ENCODE measurements around the gene TRABD2B.

TRABD2B gene

DNA sequence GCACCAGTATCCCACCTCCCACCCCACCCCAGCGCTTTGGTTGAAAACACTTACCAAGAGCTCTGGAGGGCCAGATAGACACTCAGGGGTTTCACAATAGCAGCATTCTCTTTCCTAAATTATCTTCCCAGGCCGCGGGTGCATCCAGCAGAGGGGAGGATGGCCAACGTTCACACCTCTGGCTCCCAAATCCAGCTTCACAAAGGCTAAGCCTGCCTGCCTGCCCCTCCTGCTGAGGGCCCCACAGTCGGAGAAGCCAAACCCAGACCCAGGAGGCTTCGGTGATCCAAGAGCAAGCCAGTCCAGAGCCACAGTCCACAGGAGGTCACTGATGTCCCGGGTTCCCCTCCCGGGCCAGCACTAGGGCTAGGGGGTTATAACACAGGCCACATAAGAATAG, 231.9 kb downstream of the TRABD2B start:
- Histone ChIP-seq H3K4me3 (ENCODE audit: low read length in 2 of 2) (no peak overlapping the region), H3K9ac (ENCODE audit: low read depth, low read length, poor library complexity) (no peak overlapping the region), H4K8ac (ENCODE audit: low read depth, low read length) (no peak overlapping the region), H4K91ac (ENCODE audit: low read depth, low read length, poor library complexity) (no peak overlapping the region), H3K36me3 (replicated peaks in 1 of 2; ENCODE audit: control insufficient read depth in 2 of 2, insufficient read depth in 2 of 2, low read length in 2 of 2) (no peaks in the 10 kb centered on the region), H2BK120ac (ENCODE audit: low read depth, low read length) (no peak overlapping the region), H2AFZ (ENCODE audit: low read length) (no peak overlapping the region), H3K27ac (replicated peaks; ENCODE audit: low read length) (no peak overlapping the region), H3K4ac (ENCODE audit: low read length) (no peak overlapping the region), H2AK5ac (ENCODE audit: low read depth, low read length) (no peak overlapping the region), H3K4me2 (ENCODE audit: insufficient read depth, low read length, poor library complexity, severe bottlenecking) (no peak overlapping the region), H3K23ac (ENCODE audit: low read depth, low read length, poor library complexity) (no peak overlapping the region), H3K4me1 (ENCODE audit: control insufficient read depth in 2 of 2, insufficient read depth in 1 of 2, low read depth in 1 of 2, low read length in 2 of 2) (peaks cover 0 to 1% of the 10 kb centered on the region in 2 donors), H2BK12ac (ENCODE audit: low read length) (no peak overlapping the region), H3K27me3 (ENCODE audit: control insufficient read depth in 3 of 3, insufficient read depth in 3 of 3, low read depth in 1 of 3, low read length in 3 of 3) (no peaks in the 10 kb centered on the region), H2BK5ac (ENCODE audit: low read length) (no peak overlapping the region), H3K18ac (ENCODE audit: low read length) (no peak overlapping the region), H3K79me1 (ENCODE audit: low read depth, low read length) (no peaks in the 10 kb centered on the region), H3K14ac (ENCODE audit: low read length) (no peak overlapping the region), H2BK15ac (ENCODE audit: low read length) (no peak overlapping the region), H3K9me3 (replicated peaks in 1 of 2; ENCODE audit: control insufficient read depth in 2 of 2, insufficient read depth in 1 of 2, low read depth in 1 of 2, low read length in 2 of 2) (no peaks in the 10 kb centered on the region)
- no peak for DNase-seq (ENCODE audit: low spot score)
- WGBS, 2 donors (ENCODE audit: extremely low coverage in 2 of 2, insufficient read length in 2 of 2, insufficient replicate concordance in 1 of 2), result no CpG with 5 or more reads among the region's 8 CpGs

DNA sequence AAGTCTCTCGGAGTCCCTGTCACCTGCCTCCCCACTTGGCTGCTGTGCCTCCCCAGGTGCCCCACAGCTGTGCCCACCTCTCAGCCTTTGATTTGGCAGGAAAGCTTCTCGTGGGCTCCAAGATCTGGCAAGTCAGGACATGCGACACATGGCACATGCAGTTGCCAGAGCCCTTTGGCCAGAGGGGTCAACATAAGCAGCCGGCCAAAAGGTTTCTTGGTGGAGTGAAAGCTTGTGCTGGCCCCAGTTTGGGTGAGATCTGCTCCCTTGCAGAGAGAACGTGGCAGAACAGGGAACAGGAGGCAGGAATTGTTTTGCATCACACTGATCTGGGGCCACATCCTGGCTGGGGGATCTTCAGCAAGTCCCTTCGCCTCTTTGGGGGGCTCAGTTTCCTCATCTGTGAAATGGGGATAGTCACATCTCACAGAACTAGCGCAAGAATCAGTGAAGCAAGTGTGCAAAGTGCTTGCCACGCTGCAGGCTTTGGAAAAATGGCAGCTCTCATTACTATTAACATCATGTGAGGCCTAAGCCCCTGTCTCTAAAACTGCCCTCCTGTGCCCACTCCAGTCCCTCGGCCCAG, 232.6 kb downstream of the TRABD2B start:
- no peak overlapping the region for H3K4me2 ChIP-seq (ENCODE audit: insufficient read depth, low read length, poor library complexity, severe bottlenecking)
- H3K79me1 ChIP-seq (ENCODE audit: low read depth, low read length), result no peaks in the 10 kb centered on the region
- no peak overlapping the region for H2BK15ac ChIP-seq (ENCODE audit: low read length)
- no peak overlapping the region for H2AFZ ChIP-seq (ENCODE audit: low read length)
- no peaks in the 10 kb centered on the region for H3K27me3 ChIP-seq (ENCODE audit: control insufficient read depth in 3 of 3, insufficient read depth in 3 of 3, low read depth in 1 of 3, low read length in 3 of 3)
- H2BK120ac ChIP-seq (ENCODE audit: low read depth, low read length), result no peak overlapping the region
- no peak overlapping the region for H3K14ac ChIP-seq (ENCODE audit: low read length)
- no peak overlapping the region for H3K4ac ChIP-seq (ENCODE audit: low read length)
- H4K8ac ChIP-seq (ENCODE audit: low read depth, low read length), result no peak overlapping the region
- no peak overlapping the region for H3K4me3 ChIP-seq (ENCODE audit: low read length in 2 of 2)
- H2BK5ac ChIP-seq (ENCODE audit: low read length), result no peak overlapping the region
- no CpG with 5 or more reads among the region's 9 CpGs for WGBS, 2 donors (ENCODE audit: extremely low coverage in 2 of 2, insufficient read length in 2 of 2, insufficient replicate concordance in 1 of 2)
- H3K9me3 ChIP-seq (replicated peaks in 1 of 2; ENCODE audit: control insufficient read depth in 2 of 2, insufficient read depth in 1 of 2, low read depth in 1 of 2, low read length in 2 of 2), result no peaks in the 10 kb centered on the region
- H3K36me3 ChIP-seq (replicated peaks in 1 of 2; ENCODE audit: control insufficient read depth in 2 of 2, insufficient read depth in 2 of 2, low read length in 2 of 2), result no peaks in the 10 kb centered on the region
- no peak overlapping the region for H2BK12ac ChIP-seq (ENCODE audit: low read length)
- no peak overlapping the region for H4K91ac ChIP-seq (ENCODE audit: low read depth, low read length, poor library complexity)
- no peak overlapping the region for H3K23ac ChIP-seq (ENCODE audit: low read depth, low read length, poor library complexity)
- no peak overlapping the region for H3K18ac ChIP-seq (ENCODE audit: low read length)
- H3K27ac ChIP-seq (replicated peaks; ENCODE audit: low read length), result no peak overlapping the region
- no peak overlapping the region for H2AK5ac ChIP-seq (ENCODE audit: low read depth, low read length)
- peaks cover 0 to 1% of the 10 kb centered on the region in 2 donors for H3K4me1 ChIP-seq (ENCODE audit: control insufficient read depth in 2 of 2, insufficient read depth in 1 of 2, low read depth in 1 of 2, low read length in 2 of 2)
- DNase-seq (ENCODE audit: low spot score), result no peak
- no peak overlapping the region for H3K9ac ChIP-seq (ENCODE audit: low read depth, low read length, poor library complexity)

DNA sequence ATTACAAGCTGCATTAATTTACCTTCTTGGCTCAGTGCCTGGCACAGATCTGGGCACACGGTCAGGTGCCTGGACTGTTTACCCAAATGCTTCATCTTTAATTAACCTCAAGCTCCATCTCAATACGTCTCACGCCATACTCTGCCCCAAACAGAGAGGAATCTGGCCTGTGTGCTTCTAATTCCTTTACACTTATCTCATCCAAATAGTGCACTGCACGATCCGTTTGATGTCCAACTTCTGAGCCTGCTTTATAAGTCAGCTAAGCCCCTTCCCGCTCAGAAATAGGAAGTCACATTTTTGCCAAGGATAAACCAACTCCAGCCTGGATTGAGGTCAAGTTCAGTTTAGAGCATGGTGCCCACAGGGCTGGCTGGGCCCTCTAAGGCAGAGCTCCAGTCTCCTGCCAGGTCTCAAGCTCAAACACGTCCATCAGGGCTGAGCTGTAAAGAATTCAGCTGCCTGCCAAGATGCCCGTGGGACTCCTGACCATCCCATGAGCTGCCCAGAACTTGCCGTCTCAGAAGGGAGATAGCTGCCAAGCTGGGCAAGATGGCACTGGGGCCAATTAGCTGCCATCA, 233.5 kb downstream of the TRABD2B start:
- Histone ChIP-seq H2BK5ac (ENCODE audit: low read length) (no peak overlapping the region), H3K9ac (ENCODE audit: low read depth, low read length, poor library complexity) (no peak overlapping the region), H3K36me3 (replicated peaks in 1 of 2; ENCODE audit: control insufficient read depth in 2 of 2, insufficient read depth in 2 of 2, low read length in 2 of 2) (no peaks in the 10 kb centered on the region), H2BK120ac (ENCODE audit: low read depth, low read length) (no peak overlapping the region), H3K79me1 (ENCODE audit: low read depth, low read length) (no peaks in the 10 kb centered on the region), H3K23ac (ENCODE audit: low read depth, low read length, poor library complexity) (no peak overlapping the region), H3K4ac (ENCODE audit: low read length) (no peak overlapping the region), H3K14ac (ENCODE audit: low read length) (no peak overlapping the region), H2BK12ac (ENCODE audit: low read length) (no peak overlapping the region), H2AFZ (ENCODE audit: low read length) (no peak overlapping the region), H3K27ac (replicated peaks; ENCODE audit: low read length) (no peak overlapping the region), H3K9me3 (replicated peaks in 1 of 2; ENCODE audit: control insufficient read depth in 2 of 2, insufficient read depth in 1 of 2, low read depth in 1 of 2, low read length in 2 of 2) (no peaks in the 10 kb centered on the region), H4K91ac (ENCODE audit: low read depth, low read length, poor library complexity) (no peak overlapping the region), H3K27me3 (ENCODE audit: control insufficient read depth in 3 of 3, insufficient read depth in 3 of 3, low read depth in 1 of 3, low read length in 3 of 3) (no peaks in the 10 kb centered on the region), H2BK15ac (ENCODE audit: low read length) (no peak overlapping the region), H3K18ac (ENCODE audit: low read length) (no peak overlapping the region), H2AK5ac (ENCODE audit: low read depth, low read length) (no peak overlapping the region), H3K4me1 (ENCODE audit: control insufficient read depth in 2 of 2, insufficient read depth in 1 of 2, low read depth in 1 of 2, low read length in 2 of 2) (peaks cover 0 to 1% of the 10 kb centered on the region in 2 donors), H4K8ac (ENCODE audit: low read depth, low read length) (no peak overlapping the region), H3K4me3 (ENCODE audit: low read length in 2 of 2) (no peak overlapping the region), H3K4me2 (ENCODE audit: insufficient read depth, low read length, poor library complexity, severe bottlenecking) (no peak overlapping the region)
- DNase-seq (ENCODE audit: low spot score), result no peak
- no CpG with 5 or more reads among the region's 9 CpGs for WGBS, 2 donors (ENCODE audit: extremely low coverage in 2 of 2, insufficient read length in 2 of 2, insufficient replicate concordance in 1 of 2)

DNA sequence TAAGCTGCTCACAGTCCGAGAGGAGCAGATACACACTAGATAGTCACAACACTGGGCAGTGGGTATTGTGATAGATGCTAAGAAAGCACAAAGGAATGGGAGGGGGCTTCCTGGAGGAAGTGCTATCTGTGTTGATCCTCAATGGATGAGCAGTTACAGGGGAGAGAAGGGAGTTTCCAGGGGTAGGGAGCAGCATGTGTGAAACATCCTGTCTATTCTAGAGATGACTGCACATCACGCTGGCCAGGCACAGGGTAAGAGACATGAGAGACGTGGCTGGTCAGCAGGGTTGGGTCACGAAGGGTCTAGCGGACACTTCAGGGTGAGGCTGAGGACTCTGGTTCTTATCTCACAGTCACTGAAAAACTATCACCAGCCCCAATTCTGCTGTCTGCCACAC, 235.2 kb downstream of the TRABD2B start:
- Histone ChIP-seq H2AFZ (ENCODE audit: low read length) (no peak overlapping the region), H3K4me3 (ENCODE audit: low read length in 2 of 2) (no peak overlapping the region), H3K27me3 (ENCODE audit: control insufficient read depth in 3 of 3, insufficient read depth in 3 of 3, low read depth in 1 of 3, low read length in 3 of 3) (no peaks in the 10 kb centered on the region), H2BK15ac (ENCODE audit: low read length) (no peak overlapping the region), H2BK5ac (ENCODE audit: low read length) (no peak overlapping the region), H3K9ac (ENCODE audit: low read depth, low read length, poor library complexity) (no peak overlapping the region), H3K4ac (ENCODE audit: low read length) (no peak overlapping the region), H3K14ac (ENCODE audit: low read length) (no peak overlapping the region), H3K4me2 (ENCODE audit: insufficient read depth, low read length, poor library complexity, severe bottlenecking) (no peak overlapping the region), H3K23ac (ENCODE audit: low read depth, low read length, poor library complexity) (no peak overlapping the region), H3K18ac (ENCODE audit: low read length) (no peak overlapping the region), H3K79me1 (ENCODE audit: low read depth, low read length) (no peaks in the 10 kb centered on the region), H2BK12ac (ENCODE audit: low read length) (no peak overlapping the region), H2BK120ac (ENCODE audit: low read depth, low read length) (no peak overlapping the region), H4K91ac (ENCODE audit: low read depth, low read length, poor library complexity) (no peak overlapping the region), H3K4me1 (ENCODE audit: control insufficient read depth in 2 of 2, insufficient read depth in 1 of 2, low read depth in 1 of 2, low read length in 2 of 2) (peaks cover 0 to 1% of the 10 kb centered on the region in 2 donors), H3K36me3 (replicated peaks in 1 of 2; ENCODE audit: control insufficient read depth in 2 of 2, insufficient read depth in 2 of 2, low read length in 2 of 2) (no peaks in the 10 kb centered on the region), H2AK5ac (ENCODE audit: low read depth, low read length) (no peak overlapping the region), H4K8ac (ENCODE audit: low read depth, low read length) (no peak overlapping the region), H3K9me3 (replicated peaks in 1 of 2; ENCODE audit: control insufficient read depth in 2 of 2, insufficient read depth in 1 of 2, low read depth in 1 of 2, low read length in 2 of 2) (no peaks in the 10 kb centered on the region), H3K27ac (replicated peaks; ENCODE audit: low read length) (no peak overlapping the region)
- no peak for DNase-seq (ENCODE audit: low spot score)
- no CpG with 5 or more reads among the region's 5 CpGs for WGBS, 2 donors (ENCODE audit: extremely low coverage in 2 of 2, insufficient read length in 2 of 2, insufficient replicate concordance in 1 of 2)

Measured in neuronal stem cell (in vitro differentiated cells).